22Rv1 (cell line): ENCODE results near the gene PXT1.
"Not testable (repeated sequence)": the region's sequence is repeated elsewhere in the genome, so short reads cannot be mapped to it uniquely, and the experiment has no call there.

ENCODE experiments used
- CTCF ChIP-seq: fragments of 450-650 bp; IDR thresholded peaks from 2 replicates; pipeline ENCODE4 v1.5.1; 2017; ENCODE audit warnings: mild to moderate bottlenecking
- ZFX ChIP-seq: fragments of 450-650 bp; IDR thresholded peaks from 2 replicates; pipeline ENCODE4 v1.6.1; 2017; ENCODE audit warnings: antibody characterized with exemption, borderline replicate concordance

- TF ChIP-seq CTCF, ZFX: not testable (repeated sequence)
These were observed 32.9 kb downstream of the PXT1 start for GRCh38 chr6:36409718-36410117.
